GM18858 (cell line): ENCODE data around the gene HDX.
A peak's percentile ranks its signal among the peaks of the same experiment; 100 is the strongest.
"Not testable (repeated sequence)": the region's sequence is repeated elsewhere in the genome, so short reads cannot be mapped to it uniquely, and the experiment has no call there.

Experiments
- ATAC-seq: cut with Tn5 transposase; IDR thresholded peaks from one replicate; pipeline ENCODE4 v1.9.1; 2021; ENCODE audit not compliant: unreplicated experiment

The HDX gene, protein sequence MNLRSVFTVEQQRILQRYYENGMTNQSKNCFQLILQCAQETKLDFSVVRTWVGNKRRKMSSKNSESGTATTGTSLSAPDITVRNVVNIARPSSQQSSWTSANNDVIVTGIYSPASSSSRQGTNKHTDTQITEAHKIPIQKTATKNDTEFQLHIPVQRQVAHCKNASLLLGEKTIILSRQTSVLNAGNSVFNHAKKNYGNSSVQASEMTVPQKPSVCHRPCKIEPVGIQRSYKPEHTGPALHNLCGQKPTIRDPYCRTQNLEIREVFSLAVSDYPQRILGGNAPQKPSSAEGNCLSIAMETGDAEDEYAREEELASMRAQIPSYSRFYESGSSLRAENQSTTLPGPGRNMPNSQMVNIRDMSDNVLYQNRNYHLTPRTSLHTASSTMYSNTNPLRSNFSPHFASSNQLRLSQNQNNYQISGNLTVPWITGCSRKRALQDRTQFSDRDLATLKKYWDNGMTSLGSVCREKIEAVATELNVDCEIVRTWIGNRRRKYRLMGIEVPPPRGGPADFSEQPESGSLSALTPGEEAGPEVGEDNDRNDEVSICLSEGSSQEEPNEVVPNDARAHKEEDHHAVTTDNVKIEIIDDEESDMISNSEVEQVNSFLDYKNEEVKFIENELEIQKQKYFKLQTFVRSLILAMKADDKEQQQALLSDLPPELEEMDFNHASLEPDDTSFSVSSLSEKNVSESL

DNA sequence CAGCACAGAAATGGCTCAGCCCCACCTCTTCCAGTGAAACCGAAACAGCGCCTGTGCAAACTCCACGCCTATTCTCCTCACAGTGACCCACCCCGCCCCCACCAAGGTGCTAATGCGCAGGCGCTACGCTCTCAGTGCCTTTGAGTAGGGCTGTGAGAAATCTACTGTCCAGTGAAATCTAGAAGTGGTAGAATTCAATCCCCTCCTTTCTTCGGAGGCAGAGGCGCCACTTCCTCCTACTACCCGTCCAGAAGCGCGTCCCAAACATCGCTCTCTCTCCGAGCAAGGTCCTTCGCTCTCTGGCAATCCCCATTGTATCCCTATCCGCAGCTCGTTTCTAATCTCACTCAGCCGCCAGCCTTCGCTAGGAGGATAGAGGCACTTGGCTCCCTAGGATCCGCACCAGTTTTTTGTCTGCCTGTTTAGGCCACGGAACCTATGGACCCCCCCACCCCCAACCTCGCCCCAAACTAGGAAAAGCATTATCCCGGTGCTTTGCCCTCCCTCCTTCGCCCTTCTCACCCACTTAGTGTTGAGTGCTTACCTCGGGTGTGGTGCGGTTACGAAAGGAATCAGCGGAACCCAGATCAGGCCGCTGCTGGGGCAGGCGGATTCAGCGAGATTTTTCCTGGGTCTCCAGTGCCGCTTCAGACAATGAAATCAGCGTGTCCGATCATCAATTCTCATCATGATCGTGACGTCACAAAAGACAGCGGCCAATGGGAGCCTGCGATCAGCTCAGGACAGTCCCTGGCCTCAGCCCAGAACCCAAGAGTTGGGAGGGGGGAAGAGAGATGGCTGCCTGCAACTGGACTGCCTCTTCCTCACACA, at the start of gene HDX:
Gene HDX, minus strand, starts transcription at position 656 of the 831 bp plus-strand sequence. CDS start 27,056 bp downstream, outside the sequence.
- ATAC-seq: peak; percentile 66

DNA sequence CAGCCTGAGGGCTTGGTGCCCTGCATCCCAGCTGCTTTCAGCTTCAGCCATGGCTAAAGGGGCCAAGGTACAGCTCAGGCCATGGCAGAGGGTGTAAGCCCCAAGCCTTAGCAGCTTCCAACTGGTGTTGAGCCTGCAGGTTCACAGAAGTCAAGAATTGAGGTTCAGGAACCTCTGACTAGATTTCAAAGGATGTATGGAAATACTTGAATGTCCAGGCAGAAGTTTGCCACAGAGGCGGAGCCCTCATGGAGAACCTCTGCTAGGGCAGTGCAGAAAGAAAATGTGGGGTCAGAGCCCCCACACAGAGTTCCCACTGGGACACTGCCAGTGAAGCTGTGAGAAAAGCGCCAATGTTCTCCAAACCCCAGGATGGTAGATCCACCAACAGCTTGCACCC, 39.1 kb upstream of the HDX start:
- not testable (repeated sequence) for ATAC-seq

DNA sequence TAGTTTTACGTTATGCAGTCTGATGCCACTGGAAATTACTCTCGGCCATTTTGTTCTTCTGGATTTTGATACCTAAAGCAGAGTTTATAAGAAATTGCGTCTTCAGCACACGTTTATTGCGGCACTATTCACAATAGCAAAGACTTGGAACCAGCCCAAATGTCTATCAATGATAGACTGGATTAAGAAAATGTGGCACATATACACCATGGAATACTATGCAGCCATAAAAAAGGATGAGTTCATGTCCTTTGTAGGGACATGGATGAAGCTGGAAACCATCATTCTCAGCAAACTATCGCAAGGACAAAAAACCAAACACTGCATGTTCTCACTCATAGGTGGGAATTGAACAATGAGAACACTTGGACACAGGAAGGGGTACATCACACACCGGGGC, 35.4 kb upstream of the HDX start:
- not testable (repeated sequence) for ATAC-seq

DNA sequence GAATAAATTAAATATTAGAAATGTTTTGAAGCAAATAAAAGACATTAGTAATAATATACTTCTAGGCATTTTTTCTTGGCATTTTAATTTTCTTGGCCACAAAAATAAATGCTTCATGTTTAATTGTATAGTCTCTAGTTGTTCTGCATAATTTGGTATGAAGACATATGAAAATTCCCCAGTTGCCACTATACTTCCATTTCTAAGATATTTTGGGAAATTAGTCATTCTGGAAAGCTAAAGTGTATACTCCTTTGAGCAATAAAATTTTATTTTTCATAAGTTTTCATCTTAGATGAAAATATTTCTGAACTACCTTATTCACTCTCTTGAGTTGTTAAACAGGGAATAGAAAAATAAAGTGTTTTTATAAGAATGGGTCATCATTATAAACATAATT, 13.8 kb downstream of the HDX start:
- ATAC-seq: no peak

DNA sequence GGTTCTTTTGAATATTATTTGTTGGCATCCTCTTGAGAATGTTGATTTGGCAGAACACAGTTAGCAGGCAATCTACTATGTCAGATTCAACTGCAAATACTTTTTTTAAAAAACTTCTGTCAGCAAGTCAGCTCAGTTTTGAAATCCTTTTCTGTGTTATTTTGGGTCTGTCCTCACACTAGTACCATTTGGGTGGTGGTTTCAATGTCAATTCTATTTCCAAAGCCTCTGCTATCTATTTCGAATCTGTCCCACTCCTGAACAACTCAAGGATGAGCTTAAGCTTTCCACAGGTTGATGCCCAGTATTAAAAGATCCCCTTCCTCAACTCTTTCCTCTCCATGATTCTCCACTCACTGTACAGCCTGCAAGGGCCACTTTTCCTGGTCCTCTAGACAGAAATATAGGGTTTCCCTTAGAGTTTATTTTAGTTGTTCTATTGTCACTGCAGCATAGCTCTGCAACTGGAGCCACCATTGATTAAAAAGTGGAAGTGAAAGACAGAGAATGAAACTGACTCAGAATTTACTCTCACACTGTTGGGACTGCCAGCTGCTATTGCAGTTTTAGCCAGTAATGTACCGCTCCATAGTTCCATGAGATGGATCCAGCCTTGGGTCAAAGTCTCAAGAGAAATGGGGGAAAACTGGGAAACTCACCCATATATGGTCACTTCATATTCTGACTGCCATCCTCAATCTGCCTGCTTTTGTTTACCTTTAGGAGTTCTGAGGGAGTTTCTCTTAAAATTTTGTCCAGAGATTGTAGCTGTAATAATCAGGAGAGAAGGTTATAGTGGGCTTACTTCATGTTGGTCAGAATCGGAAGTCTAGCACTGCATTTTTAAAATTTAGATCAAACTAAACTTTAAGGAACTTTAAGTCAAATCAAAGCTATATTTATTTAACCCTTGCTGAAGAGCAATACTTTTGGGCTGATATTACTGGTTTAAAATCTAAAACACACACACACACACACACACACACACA, 14.6 kb downstream of the HDX start:
- peak; percentile 99 for ATAC-seq

DNA sequence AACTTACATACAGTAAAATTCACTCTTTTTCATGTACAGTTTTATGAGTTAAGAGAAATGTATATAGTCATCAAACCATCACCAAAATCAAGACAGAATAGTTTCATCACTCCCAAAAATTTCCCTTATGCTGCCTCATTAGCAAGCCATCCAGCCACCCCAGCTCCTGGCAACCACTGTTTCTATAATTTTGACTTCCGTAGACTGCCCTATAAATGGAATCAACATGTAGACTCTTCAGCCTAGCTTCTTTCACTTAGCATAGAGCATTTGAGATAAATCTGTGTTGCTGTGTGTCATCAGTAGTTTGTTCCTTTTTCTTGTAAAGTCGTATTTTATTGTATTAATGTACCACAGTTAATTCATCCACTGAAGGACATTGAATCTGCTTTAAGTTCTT, 23.2 kb downstream of the HDX start:
- no peak for ATAC-seq

DNA sequence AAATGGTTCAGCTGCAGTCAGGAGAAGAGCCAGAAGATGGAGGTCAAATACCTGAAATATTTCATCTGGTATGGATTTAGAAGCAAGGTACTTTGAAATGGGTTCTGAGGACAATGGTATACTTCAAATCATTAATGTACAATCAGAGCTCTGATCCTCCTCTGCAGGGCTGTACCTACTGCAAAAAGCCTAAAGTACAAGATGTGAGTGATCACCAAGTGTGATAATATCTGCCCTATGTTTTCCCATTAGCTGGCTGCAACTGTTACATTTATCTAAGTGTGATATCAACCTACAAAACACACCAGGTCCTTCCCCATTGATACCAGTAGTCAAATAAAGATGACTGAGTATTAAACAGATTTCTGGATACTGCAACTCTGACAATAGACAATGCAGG, 25.1 kb downstream of the HDX start:
- ATAC-seq: no peak

DNA sequence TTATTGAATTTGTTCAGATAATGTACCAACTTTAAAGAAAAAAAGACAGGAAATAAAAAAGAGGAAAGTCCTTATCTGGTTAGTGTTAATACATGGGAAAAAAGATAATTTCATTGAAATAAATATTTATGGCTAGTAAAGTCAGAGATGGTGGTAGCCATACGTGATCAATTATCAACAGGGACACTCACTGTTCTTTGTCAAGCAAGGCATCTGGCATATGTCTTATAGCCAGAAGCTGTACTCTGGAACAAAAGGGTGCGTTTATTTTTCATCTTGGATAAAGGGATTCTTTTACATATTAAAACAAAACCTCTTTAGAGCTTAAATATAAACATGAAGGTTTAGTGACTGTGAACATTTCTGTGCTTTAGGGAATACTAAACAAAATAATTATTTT, 26.7 kb downstream of the HDX start:
- no peak for ATAC-seq

DNA sequence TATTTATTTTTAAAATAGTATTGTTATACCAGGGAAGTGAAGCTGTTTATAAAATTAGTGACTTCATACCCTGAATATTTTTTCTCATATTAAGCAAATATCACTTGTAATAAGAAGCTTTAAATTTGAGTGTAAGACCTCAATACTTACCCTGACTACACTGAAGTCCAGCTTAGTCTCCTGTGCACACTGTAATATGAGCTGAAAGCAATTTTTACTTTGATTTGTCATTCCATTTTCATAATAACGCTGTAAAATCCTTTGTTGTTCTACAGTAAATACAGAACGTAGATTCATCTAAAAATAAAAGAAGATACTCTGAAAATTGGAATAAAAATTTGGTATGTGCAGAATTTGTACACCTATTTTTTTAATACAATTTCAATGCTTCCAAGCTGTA, 27.2 kb downstream of the HDX start:
- no peak for ATAC-seq

DNA sequence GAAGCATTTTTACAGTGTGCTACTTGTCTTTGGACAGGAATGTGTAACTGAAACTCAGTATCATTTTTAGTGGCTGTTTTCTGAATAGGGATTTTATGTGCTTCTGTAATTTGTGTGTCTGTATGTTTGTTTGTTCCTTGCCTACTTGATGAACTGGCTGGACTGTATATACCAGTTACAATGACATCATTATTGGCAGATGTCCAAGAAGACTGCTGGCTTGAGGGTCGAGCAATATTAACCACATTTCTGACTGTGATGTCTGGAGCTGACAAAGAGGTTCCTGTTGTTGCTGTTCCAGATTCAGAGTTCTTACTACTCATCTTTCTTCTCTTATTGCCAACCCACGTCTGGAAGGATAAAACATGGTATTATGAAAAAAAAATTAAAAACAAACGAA, 33.0 kb downstream of the HDX start:
- ATAC-seq: no peak

DNA sequence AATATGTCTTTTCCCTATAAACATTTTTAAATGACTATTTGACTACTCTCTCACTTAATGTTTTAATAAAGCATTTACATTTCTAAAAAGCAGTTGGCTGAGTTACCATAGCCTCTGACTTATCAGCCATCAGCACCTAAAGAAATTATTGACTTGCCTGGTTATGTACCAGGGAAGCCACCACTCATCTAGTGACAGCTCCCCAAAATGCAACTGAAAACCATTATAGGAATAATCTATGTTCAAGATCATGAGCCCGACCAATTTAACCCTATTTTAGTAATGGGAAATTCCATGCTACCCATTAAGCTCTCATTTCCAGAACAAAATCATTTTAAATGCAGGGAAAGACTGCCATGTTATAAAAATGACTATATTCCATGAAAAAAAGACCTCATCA, 34.4 kb downstream of the HDX start:
- ATAC-seq: no peak

DNA sequence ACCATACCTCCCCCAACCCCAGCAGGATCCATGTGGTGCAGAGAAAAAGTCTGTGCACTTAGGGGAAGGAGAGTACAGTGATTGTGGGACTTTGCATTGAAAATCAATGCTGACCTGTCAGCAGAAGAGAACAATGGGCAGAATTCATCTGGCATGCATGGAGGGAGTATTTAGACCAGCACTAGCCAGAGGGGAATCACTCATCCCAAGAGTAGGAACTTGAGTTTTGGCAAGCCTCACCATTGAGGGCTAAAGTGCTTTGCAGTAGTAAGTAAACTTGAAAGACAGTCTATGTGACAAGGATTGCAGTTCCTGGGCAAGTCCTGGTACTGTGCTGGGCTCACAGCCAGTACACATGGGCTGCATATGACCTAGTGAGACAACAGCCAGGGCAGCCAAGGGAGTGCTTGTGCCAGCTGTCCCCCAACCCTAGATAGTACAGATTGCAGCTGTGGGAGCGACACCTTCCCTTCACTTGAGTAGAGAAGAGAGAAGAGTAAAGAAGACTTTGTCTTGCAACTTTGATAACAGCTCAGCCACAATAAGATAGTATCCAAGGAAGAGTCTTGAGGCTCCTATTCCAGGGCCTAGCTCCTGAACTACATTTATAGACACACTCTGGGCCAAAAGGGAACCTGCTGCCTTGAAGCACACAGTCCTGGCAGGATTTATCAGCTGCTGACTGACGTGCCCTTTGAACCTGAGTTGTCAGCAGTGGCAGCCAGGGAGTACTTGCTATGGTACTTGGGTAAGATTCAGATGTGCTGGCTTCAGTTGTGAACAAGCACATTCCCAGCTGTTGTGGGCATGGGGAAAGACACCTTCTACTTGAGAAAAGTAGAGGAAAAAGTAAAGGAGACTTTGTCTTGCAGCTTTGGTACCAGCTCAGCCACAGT, 48.7 kb downstream of the HDX start:
- no peak for ATAC-seq

DNA sequence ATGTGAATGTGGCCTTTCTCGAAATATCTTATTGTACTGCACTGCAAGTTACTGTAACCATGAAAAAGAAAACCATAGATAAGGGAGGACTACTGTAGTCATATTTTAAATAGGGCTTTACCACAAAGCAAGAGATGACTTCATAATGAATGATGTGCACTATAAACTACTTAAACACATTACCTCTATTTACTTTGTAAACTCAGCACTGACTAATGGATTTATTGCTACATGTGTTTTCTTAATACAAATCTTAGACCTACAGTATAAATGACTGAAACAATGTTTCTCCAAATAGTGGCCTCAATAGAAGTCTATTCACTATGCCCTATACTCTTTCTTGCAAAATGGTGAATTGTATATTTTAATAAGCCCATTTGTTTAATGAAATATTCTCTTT, 61.1 kb downstream of the HDX start:
- ATAC-seq: no peak

DNA sequence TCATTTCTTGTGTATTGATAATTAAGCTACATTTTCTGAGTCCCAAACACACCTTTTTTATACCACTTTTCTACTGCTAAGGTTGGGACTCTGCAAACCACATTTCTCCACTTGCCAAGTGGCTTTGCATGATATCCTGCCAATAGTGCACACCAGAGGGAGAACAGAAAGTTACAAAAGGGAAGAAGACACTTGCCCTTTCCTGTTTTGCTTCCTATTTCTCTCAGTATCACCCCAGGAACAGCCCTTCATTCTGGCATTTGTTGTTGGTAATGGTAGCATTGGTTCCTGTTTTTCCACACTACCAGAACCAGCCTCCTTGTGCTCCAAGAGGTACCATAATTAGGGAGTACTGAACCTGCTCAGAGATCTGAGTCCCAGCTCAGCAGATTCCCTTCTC, 87.1 kb downstream of the HDX start:
- ATAC-seq: no peak

DNA sequence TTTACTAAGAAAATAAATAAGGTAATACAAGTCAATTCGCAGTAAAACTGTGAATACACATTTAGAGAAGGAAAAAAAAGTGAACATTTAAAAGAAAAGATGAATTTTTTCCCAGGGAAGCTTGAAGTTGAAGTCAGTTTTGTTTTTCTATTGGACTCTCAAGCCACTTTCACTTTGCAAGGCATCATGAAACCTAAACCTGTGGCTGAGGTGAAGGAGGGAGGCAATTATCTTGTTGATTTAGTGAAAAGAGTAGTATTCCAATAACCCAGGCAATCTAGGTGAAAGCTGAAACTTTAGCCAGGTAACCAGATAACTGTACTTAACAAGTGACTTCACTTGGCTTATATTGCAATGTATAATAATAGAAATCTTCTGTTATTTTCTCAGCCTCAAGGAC, 138.6 kb downstream of the HDX start:
- ATAC-seq: peak; percentile 57

DNA sequence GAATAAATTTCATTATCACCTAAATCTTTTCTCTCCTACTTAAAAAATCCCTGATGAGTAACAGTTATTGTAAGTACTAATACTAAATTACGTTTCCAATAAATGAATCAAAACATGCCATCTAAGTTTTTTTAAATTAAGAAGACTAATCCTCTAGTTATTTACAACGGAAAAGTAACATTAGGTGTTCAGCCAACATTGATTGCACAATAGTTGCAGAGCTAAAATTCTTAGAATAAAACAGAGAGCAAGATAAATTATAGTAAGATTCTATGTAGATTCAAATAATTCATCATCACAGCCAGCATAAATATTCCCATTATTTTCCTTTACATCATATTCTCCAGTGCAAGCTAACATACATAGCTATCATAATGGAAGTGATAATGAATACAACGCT, 139.2 kb downstream of the HDX start:
- no peak for ATAC-seq

DNA sequence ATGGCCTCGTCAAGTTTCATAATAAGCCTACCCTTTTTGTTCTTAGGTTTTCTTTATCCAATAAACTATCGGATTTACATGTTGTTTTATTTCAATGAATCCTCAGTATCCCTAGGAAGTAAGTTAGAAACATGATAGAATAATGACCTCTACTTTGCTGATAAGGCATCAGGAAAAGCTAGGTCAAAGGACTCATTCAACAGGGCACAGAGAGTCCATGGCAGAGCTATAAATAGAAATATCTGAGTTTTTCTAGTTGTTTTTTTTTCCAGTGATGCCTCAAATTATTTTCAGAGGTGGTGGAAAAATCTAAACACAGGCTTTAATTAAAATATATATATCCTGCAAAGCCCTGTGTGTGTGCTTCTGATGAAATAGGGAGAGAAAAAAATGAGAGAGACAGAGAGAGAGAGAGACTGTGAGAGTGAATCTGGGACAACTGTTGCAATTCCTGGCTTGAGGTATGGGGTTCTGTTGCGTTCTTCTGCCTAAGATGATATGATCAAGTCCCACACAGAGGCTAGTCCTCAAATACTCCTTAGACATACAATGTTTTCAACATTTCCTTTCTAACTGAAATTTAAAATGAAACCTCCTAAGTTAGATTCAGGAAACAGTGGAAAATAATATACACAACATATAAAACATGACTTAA, 139.9 kb downstream of the HDX start:
- ATAC-seq: no peak

DNA sequence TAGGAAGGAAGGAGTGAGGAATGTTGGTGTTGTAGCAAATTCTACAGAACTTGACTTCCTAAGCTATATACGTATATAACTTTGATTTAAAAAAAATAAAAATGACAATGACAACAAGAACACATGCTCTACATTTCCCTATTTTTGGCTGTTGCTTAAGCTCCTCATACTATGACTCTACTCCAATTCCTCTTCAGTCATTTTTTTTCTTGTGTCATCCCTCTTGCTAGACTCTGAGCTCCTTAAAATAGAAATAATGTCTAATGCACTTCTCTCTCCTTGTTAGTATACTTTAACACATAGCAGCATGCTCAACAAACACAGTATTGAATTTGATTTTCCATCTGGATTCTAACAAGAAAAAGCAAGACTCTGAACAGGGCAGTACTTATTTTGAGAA, 144.0 kb downstream of the HDX start:
- no peak for ATAC-seq

DNA sequence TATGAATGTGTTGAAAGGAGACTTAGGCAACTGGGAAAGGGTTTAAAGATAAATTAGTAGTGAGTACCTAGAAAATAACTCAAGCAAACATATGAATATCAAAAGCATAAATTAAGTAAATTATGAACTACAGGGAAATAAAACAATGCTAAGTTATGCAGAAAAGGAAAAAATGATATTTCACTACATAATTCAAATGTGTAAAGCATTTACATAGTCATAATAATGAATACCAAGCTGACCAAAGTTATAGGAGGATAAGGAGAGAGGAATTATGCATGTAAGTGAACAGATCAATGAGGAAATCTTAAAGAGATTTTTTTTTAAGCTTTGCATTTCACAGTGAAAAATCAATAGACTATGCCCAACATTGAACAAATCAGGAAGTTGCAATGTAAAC, 145.0 kb downstream of the HDX start:
- ATAC-seq: no peak
